Esophagus squamous epithelium (tissue), 4 donors: ENCODE data around the gene CNGB1.

Source experiments
- CTCF ChIP-seq, 6 experiments: fragments of 450-650 bp in 4 of 6; fragments of 200-600 bp in 2 of 6; sonication (generic) in 2 of 6; IDR thresholded peaks; one replicate each; pipeline ENCODE4 v1.5.1; 2016 to 2019; ENCODE audit warnings: antibody characterized with exemption in 6 of 6, mild to moderate bottlenecking in 4 of 6, moderate library complexity in 4 of 6
- POLR2A ChIP-seq, 4 donors: fragments of 450-650 bp; IDR thresholded peaks; one replicate each; pipeline ENCODE4 v1.6.1; 2017; ENCODE audit warnings: antibody characterized with exemption in 4 of 4, mild to moderate bottlenecking in 4 of 4, moderate library complexity in 3 of 4

DNA sequence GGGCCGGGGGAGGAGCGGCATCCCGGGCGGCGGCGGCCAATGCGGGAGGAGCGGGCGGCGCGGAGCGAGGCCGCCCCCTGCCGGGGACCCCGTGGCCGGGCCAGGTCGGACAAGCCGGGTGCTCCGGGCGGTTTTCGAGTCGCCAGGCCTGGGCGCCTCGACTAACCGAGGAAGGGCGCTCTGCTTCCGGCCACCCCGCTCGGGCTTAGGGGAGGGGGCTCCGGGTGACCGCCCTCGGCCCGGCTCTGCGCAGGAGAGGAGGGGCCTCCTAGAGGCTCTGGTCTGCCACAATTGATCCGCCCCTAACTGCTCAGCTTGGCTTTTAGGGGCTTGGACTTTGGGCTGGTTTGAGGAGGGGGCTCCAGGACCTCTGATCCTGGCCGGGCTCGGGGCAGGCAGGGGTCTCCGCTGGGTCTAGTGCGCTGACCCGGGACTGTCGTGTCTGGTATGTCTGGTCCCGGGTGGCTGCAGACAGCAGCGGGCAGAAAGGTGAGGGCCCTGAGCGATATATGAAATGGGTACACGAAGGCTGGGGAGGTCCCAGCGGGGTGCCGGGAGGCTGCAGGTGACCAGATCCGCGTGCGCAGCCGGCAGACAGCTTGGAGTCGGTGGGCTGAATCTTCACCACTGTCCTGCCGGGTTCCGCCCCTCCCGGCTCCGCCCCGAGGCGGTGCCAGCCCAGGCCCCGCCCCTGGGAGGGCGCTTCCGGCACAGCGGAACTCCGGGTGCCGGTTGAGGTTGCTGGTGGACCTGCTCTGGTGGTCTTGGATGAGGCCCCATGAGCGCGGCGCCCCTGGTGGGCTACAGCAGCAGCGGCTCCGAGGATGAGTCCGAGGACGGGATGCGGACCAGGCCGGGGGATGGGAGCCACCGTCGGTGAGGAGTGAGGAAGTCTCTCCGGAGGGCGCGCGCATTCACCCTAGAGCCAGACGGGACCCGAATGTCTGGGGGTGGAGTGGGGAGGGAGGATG lies 30.1 kb upstream of the CNGB1 start, which contains the start of gene USB1:
- TF ChIP-seq CTCF (IDR thresholded peaks at IDR 0.05) (peak; percentile 57 to 84 (median 72)), POLR2A (IDR thresholded peaks at IDR 0.05) (peak in 1 of 4 donors; percentile 72)
